Measurements from ENCODE around the gene OR2AJ1. TPM values are rescaled to one million over a fixed set of nuclear protein-coding genes. Genes with fewer than 3 reads are reported as not detected.

Gene OR2AJ1
- total RNA-seq, 4 donors from 2014 or later, result not detected

GRCh38 chr1:247953408-247953807, 28.7 kb downstream of the OR2AJ1 start:
- Histone ChIP-seq H3K27me3 (no peaks in the 10 kb centered on the region), H3K36me3 (no peaks in the 10 kb centered on the region), H3K27ac (no peak overlapping the region), H3K4me3 (no peak overlapping the region), H3K4me1 (no peaks in the 10 kb centered on the region), H3K9me3 (peaks cover 0 to 2% (median 0%) of the 10 kb centered on the region in 4 donors)
- no peak for TF ChIP-seq CTCF (IDR thresholded peaks at IDR 0.05)
- TF ChIP-seq POLR2A (IDR thresholded peaks at IDR 0.05), result no peak
- no peak for DNase-seq

- Histone ChIP-seq H3K27me3 (no peaks in the 10 kb centered on the region), H3K9me3 (no peaks in the 10 kb centered on the region), H3K4me1 (no peaks in the 10 kb centered on the region), H3K4me3 (no peak overlapping the region), H3K36me3 (no peaks in the 10 kb centered on the region), H3K27ac (no peak overlapping the region)
- no peak for DNase-seq
- TF ChIP-seq POLR2A (IDR thresholded peaks at IDR 0.05), result no peak
- no peak for TF ChIP-seq CTCF (IDR thresholded peaks at IDR 0.05)
These were observed 37.1 kb downstream of the OR2AJ1 start for GRCh38 chr1:247961791-247962190.

- no peak overlapping the region for H3K4me3 ChIP-seq
- no peaks in the 10 kb centered on the region for H3K9me3 ChIP-seq
- no peak for DNase-seq
- TF ChIP-seq CTCF (IDR thresholded peaks at IDR 0.05) (no peak), POLR2A (IDR thresholded peaks at IDR 0.05) (no peak)
- H3K27ac ChIP-seq, result no peak overlapping the region
- no peaks in the 10 kb centered on the region for H3K4me1 ChIP-seq
- no peaks in the 10 kb centered on the region for H3K27me3 ChIP-seq
- no peaks in the 10 kb centered on the region for H3K36me3 ChIP-seq
These were observed 38.4 kb downstream of the OR2AJ1 start for GRCh38 chr1:247962911-247963588.

GRCh38 chr1:247964933-247965332, 40.2 kb downstream of the OR2AJ1 start, which contains the start of gene OR2AK2:
Gene OR2AK2 (plus strand): TSS chr1:247965233. CDS start chr1:247965377, 144 bp downstream.
- Histone ChIP-seq H3K27me3 (no peaks in the 10 kb centered on the region), H3K9me3 (no peaks in the 10 kb centered on the region), H3K27ac (no peak within 1 kb of the TSS), H3K36me3 (no peaks in the 10 kb centered on the region), H3K4me1 (no peaks in the 10 kb centered on the region), H3K4me3 (no peak within 1 kb of the TSS)
- no peak for TF ChIP-seq POLR2A (IDR thresholded peaks at IDR 0.05)
- no peak for TF ChIP-seq CTCF (IDR thresholded peaks at IDR 0.05)
- no peak for DNase-seq

GRCh38 chr1:247966532-247967204, 42.0 kb downstream of the OR2AJ1 start:
- H3K27ac ChIP-seq, result no peak overlapping the region
- no peak overlapping the region for H3K4me3 ChIP-seq
- H3K36me3 ChIP-seq, result no peaks in the 10 kb centered on the region
- no peaks in the 10 kb centered on the region for H3K27me3 ChIP-seq
- H3K9me3 ChIP-seq, result no peaks in the 10 kb centered on the region
- H3K4me1 ChIP-seq, result no peaks in the 10 kb centered on the region
- DNase-seq, result no peak
- TF ChIP-seq CTCF (IDR thresholded peaks at IDR 0.05), result no peak
- TF ChIP-seq POLR2A (IDR thresholded peaks at IDR 0.05), result no peak

Other genes with a start within 250 kb of the OR2AJ1 start
- gene OR13G1, start 245.2 kb upstream of the OR2AJ1 start, total RNA-seq, result not detected
- gene OR6F1, start 208.2 kb upstream of the OR2AJ1 start, total RNA-seq, result not detected
- gene OR14K1, start 186.3 kb upstream of the OR2AJ1 start, total RNA-seq, result not detected
- gene OR14A2, start 176.7 kb upstream of the OR2AJ1 start, total RNA-seq, result not detected
- not detected for gene OR1C1, start 164.3 kb upstream of the OR2AJ1 start, total RNA-seq
- gene OR14A16, start 100.8 kb upstream of the OR2AJ1 start, total RNA-seq, result not detected
- not detected for gene OR11L1, start 83.0 kb upstream of the OR2AJ1 start, total RNA-seq
- gene TRIM58, start 67.7 kb upstream of the OR2AJ1 start, total RNA-seq, result 1 to 10 TPM in 1 of 4 donors, not detected in 3; 7.2 TPM
- 1 to 10 TPM in 1 of 4 donors, not detected in 3; 2.5 TPM for gene OR2W3, start 29.3 kb upstream of the OR2AJ1 start, total RNA-seq
- not detected for gene OR2T8, start 4.6 kb upstream of the OR2AJ1 start, total RNA-seq
- not detected for gene OR2L8, start 24.0 kb downstream of the OR2AJ1 start, total RNA-seq
- not detected for gene OR2AK2, start 40.3 kb downstream of the OR2AJ1 start, total RNA-seq
- under 1 TPM in 1 of 4 donors, not detected in 3; 0.40 TPM for gene OR2L5, start 88.8 kb downstream of the OR2AJ1 start, total RNA-seq
- gene OR2L2, start 105.2 kb downstream of the OR2AJ1 start, total RNA-seq, result under 1 TPM in 1 of 4 donors, not detected in 3; 0.13 TPM
- not detected for gene OR2L3, start 121.9 kb downstream of the OR2AJ1 start, total RNA-seq
- not detected for gene OR2L13, start 170.3 kb downstream of the OR2AJ1 start, total RNA-seq
- not detected for gene OR2M5, start 220.3 kb downstream of the OR2AJ1 start, total RNA-seq
- gene OR2M2, start 249.9 kb downstream of the OR2AJ1 start, total RNA-seq, result not detected

Measured in Peyer's patch (tissue), 4 donors.